GM15510 (cell line): ENCODE data around the gene KIT.

Experiments
- POLR2A ChIP-seq: IDR thresholded peaks from 3 replicates; pipeline ENCODE4 v1.6.1; 2011; ENCODE audit warnings: borderline replicate concordance; ENCODE audit not compliant: insufficient read length; ENCODE audit errors: extremely low read depth

The KIT gene

DNA sequence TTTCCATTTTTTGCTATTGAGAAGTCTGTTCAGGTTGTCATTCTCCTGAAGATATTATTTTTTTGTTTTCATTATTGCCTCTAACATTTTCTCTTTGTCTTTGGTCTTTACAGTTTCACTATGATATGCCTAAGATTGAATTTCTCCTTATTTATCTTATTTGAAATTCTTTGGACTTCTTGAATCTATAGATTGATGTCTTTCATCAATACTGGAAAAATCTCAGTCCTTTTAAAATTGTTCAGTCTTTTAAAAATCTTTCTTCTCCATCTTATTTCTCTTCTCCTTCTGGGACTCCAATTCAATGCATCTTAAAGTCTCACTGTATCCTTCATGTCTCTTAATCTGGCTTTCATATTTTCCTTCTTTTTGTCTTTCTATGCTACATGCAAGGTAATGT, 86.7 kb downstream of the KIT start:
- TF ChIP-seq POLR2A = no peak

DNA sequence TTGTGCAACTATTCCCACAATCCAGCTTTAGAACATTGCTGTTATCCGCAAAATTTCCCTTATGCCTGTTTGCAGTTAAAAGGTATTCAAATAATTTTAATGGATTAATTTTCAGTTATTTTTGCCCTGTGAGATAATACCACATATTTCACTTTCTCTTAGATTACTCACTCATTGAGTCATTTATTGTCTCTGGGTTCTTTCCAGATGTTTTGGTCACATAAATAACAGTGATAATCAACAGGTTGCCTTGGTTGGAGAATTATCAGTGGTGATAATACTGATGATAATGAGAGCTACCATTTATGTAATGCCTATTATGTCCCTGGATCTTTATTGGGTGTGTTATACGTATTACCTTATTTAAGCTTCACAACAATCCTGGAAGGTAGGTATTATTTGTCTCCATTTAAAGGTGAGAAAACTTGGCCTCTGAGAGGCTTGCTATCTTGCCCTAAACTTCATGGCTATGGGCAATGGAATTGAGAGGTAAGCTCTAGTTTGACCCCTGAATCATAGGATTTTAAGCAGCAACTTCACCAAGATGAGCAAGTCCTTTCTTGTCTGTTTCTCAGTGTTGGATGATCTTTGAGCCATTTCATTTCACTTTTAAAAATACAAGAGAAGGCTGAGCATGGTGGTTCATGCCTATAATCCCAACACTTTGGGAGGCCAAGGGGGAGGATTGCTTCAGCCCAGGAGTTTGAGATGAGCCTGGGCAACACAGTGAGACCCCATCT, 87.4 kb downstream of the KIT start:
- TF ChIP-seq POLR2A = no peak

DNA sequence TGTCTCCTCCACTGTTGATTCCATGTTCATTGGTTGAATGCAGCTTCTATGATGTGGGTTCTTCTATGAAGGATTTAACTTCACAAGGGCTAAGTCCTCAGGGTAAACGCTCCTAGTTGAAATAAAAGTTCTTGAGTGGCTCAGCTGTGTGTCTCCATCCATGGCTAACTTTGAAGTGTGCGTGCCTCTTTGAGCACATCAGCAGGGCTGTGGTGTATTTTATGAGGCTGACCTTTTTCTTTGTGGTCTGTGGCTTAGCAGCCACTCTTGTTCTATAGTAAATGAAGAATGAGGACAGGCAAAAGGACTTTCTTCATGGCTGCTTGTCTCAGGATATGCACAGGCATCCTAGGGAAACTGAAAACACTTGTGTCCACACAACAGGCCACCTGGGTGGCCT, 88.5 kb downstream of the KIT start:
- no peak for TF ChIP-seq POLR2A

DNA sequence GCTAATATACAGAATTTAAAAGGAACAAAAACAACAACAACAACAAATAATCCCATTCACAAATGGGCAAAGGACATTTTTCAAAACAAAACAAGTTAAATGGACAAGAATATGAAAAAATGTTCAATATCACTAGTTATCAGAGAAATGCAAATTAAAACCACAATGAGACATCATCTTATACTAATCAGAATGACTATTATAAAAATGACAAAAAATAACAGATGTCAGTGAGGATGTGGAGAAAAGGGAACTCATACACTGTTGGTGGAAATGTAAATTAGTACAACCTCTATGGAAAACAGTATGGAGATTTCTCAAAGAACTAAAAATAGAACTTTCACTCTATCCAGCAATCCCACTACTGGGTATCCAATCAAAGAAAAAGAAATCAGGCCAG, 92.6 kb downstream of the KIT start:
- no peak for TF ChIP-seq POLR2A

DNA sequence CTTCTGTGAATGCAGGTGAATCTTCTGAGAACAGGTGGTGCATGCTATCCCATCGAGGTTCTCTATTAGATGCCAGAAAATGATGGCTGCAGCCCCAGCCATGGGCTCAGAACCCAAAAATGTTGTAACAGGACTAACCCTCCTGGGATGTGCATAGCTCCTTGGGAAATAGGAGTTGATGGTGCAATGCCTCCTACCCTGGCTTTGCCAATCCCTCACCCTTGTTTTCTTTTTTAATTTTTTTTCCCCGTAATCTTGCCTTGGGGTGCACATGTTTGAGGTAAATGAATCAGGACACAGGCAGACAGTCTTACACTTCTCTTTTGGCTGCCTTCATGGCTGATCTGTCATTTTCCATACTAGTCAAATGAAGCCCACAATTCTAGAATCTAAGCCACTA, 96.6 kb downstream of the KIT start:
- no peak for TF ChIP-seq POLR2A

DNA sequence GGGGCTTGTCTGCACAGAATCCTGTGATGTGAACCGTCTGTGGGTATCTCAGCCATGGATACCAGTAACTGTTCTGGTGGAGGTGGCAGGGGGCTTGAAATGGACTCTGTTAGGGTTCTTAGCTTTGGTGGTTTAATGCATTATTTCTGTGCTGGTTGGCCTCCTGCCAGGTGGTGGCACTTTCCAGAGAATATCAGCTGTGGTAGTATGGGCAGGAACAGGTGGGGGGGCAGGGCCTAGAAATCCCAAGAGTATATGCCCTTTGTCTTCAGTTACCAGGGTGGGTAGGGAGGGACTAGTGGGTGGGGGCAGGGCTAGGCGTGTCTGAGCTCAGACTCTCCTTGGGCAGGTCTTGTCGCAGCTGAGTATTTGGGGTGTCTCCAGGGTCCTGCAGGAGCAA, 106.7 kb downstream of the KIT start:
- TF ChIP-seq POLR2A = no peak

DNA sequence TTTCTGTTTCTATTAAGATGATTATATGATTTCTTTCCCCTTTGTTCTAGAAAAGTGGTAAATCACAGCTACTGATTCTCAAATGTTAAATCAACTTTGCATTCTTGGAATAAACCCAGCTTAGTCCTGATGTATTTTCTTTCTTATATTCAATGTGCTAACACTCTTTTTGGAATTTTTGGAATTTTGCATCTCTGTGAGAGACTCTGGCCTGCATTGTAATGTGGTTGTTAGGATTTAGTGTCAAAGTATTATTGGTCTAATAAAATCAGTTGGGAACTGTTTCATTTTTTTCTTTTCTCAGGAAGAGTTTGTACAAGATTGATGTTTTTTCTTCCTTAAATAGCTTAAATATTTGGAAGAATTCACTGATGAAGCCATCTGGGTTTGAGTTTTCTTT, 109.6 kb downstream of the KIT start:
- TF ChIP-seq POLR2A = no peak

DNA sequence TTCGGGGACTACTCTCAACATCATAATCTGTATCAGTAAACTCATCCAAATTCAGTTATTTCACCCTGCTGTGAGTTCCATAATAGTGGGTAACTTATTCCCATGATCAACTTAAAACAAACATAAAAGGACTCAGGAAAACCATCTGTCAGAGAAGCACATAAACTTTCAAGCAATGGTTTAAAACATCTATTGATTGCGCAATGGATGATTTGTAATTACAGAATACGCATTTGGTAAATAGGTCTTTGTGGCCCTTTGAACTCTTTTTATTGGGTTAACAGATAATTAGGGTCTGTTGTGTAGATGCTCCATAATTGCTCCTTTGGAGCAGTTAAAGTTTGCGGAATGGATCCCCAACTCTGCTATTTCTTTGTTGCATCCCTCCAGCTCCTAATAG, 115.3 kb downstream of the KIT start:
- no peak for TF ChIP-seq POLR2A

DNA sequence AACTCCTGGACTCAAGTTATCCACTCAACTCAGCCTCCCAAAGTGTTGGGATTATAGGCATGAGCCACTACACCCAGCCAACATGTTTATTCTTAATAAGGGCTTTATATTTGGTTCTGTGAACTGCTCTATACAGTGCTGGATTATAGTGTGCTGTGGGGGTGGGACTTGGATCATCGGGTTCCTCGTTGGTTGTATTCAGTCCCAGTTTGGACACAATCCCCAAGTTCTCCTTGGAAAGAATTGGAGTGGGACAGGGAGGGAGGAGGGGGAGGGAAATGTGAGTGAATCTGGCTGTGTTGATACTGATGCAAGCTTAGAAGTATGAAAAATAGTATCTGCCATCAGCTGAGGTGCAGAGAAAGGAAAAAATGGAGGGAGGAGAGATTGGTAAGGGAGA, 121.3 kb downstream of the KIT start:
- TF ChIP-seq POLR2A = no peak

DNA sequence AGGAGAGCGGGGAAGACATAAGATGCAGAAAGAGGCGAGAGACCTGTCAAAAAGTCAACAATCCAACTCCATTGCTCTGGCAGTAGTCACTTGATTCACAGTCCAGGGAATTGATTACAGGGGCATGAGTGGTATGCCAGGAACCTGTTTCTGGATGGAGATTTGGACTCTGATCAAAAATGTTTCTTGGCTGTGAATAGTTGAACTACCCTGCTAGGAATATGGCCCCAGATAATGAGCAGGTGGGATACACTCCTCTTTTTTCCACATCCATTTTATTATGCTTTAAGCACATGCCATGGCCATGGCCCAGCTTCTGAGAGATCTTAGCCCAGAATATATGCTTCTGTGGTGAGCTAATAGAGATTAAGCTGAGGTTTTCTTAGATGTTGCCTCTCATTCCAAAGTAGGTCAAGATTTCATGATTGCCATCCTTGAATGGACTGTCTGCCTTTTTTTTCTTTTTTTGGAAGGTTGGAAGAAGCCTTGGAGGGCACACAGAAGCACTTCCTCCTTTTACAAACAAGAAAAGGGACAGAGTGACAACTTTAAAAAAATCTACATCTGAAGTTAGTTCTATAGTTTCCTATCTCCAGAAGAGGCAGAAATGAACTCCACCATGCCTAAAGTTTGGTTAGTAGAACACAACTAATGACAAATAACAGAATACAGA, 121.9 kb downstream of the KIT start:
- no peak for TF ChIP-seq POLR2A

DNA sequence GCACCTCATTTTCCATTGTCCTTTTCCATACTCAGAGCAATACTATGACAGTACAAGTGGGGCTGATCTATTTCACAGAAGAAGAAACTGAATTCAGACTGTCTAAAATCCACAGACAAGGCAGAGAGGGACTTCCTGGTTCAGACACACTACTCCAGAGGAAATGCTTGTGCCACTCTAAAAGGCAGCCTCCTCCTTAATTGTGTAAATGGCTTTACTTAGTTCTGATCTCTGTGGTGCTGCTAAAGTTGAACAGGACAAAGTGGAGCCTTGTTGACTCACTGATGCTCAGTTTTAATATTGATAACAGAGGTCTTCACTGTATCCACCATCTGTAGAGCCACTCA, 122.4 kb downstream of the KIT start:
- no peak for TF ChIP-seq POLR2A

DNA sequence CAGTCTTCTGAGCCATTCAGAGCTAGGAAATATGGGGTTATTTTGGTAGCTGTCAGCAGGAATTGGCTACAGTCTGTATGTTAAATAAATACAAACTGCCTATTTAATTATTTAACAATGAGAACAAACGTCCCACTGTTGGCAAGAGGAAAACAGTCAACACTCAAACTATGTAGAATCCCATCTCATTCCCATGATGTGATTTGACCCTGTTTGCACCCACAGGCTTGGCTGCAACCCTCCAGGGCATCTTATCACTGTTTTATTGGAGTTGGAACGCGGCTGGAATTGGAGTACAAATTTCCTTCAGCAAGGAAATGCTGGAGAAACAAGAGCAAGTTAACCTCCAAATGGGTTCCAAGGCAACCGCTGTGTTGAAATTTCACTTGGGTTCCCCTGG, 124.0 kb downstream of the KIT start:
- no peak for TF ChIP-seq POLR2A

DNA sequence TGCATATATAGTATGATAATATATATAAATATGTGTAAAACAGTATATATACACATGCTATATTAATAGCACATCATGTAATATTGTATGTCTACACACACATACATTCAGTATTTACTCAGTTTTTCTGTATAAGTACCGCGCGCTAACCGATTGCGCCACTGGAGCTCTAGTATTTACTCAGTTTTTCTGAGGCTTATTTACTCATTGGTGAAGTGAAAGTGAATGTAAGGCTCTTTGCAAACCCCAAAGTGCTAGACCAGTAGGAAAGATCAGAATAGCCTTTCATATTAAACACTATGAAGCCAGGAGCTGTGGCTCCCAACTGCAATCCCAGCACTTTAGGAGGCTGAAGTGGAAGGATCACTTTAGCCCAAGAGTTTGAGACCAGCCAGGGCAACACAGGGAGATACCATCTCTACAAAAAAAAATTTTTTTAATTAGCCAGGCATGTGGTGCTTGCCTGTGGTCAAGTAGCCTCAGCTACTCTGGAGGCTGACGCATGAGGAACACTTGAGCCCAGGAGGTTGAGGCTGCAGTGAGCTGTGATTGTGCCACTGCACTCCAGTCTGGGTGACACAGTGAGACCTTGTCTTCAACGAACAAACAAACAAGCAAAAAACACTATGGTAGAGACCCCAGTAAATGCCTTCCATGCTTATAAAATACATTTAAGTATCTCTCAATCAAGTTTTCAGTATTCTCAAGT, 125.8 kb downstream of the KIT start:
- TF ChIP-seq POLR2A = no peak

DNA sequence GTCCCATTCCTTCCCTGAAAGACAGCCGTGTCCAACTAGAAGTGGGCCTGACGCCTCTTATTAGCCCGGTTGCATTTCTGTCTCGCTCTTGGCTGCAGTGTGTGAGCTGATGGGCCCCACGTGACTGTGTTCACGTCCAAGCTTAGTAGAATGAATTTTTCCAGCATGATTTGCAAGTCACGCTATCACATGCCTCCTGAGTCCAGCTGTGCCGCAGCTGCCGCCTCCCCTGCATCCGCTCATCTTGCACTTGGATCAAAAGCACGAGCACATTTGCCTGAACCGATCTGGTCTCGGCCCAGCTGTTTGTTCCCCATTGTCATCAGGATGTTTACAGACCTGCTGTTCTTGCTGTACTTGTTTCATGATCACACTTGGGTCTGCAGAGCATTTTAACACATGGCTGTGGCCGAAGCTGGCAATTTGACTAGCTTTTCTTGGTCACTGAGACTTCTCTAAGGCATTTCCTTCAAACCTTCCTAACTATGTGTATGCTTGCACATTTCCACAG, 126.5 kb downstream of the KIT start:
- TF ChIP-seq POLR2A = no peak
